ENCODE data around the gene PRKN.
"Not testable (repeated sequence)": the region's sequence is repeated elsewhere in the genome, so short reads cannot be mapped to it uniquely, and the experiment has no call there.

The PRKN gene

GRCh38 chr6:161309774-161310173 is 1417.8 kb downstream of the PRKN start:
- not testable (repeated sequence) for DNase-seq

GRCh38 chr6:161308075-161308655 is 1419.4 kb downstream of the PRKN start:
- no peak for DNase-seq

DNA sequence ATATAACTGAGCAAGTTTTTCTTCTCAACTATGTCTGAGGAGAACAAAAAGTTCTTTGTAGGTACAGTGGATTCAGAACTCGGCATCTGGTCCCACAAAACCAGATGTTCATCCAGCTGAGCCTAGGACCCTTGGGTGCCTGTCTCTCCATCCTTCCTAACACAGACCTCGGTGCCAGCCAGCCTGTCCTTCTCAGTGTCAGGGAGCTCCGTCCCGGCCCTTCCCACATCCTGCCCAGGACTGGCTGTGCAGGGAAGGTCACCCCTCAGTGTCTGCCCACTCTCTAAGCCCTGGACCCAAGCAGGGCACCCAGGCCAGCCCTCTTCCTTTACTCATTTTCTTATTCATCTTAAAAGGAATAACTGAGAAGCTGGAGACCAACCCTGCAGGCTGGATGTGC is 1421.7 kb downstream of the PRKN start:
- DNase-seq = no peak

DNA sequence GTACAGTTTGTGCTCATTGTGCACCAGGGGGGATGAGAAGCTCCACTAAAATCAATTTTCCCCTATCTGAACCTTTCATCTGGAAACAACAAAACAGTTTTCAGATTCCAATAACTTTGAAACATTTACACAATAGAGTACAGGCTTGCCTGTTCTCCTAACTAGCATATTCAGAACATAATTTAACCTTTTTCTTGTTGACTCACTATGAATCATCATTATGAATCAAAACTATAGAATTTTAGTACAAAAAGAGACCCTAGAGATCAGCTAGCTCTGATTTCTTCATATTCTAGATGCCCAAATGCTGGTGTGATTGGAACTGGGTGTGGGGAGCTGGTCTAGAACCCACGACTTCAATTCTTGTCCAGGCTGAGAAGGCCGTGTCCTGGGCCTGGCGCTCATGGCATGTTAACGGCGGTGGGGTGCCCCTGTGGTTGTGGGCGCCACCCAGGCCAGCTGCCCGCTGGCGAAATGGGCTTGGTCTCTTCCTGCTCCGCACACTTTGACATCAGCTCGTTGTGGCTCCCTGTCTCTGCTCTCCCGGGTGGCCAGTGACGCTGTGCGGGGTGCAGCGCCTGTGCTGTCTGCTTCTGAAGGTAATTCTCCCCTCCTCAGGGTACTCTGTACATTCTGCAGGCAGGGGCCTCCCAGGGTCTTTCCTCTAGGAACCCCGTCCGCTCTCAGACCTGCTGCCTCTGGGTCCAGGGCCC is 1423.8 kb downstream of the PRKN start:
- DNase-seq = no peak

DNA sequence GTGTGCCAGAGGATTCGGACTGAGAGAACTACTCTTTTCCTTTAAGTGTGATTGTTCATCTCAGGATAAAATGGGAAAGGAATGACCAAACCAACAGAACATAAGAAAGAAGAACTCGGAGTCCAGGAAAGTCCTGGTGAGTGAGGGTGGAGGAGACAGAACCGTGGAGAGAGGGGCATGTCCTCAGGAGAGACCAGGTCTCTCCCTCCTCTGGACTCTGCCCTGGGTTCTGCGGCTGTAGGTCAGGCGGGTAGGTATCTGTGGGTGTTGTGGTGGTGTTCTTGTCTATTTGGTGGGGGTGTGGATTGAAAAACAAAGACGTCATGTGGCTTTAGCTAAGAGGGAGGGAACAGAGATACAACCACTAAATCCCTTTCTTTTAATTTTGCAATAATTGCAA is 1424.6 kb downstream of the PRKN start:
- no peak for DNase-seq

DNA sequence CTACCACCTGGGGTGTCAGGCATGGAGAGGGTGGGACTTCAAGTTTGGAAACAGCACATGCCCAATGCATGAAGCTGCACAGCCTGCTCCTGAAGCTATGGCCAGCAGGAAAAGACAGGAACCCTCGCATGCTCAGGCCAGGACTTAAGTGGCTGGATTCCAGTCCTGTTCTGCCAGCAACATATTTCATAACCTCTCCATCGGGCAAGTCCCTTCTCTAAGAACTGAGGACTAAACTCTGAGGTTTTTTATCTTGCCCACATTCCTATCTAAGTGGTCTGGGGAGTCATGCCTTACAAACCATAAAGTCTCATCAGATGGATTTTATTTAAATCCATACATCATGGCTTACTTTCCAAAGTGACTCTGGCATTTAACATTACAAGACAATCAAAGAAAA is 1426.2 kb downstream of the PRKN start:
- DNase-seq = no peak

DNA sequence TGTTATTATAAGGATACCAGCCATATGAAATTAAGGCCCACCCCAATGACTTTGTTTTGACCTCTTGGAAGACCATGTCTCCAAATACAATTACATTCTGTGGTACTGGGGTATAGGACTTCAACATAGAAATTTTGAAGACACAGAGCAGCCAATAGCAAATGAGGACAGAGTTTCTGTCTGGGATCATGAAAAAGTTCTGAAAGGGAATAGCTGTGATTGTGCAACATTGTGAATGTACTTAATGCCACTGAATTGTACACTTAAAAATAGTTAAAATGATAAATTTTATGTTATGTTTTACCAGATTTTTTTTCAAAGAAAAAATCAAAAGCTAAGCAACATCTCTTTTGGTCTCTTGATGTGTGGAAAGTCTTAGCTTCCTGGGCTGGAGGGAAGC is 1426.7 kb downstream of the PRKN start:
- DNase-seq = no peak

GRCh38 chr6:161299726-161300125 is 1427.8 kb downstream of the PRKN start:
- DNase-seq = no peak
